Skeletal muscle satellite cell (primary cell): Measurements from ENCODE around the gene MPEG1.

Experiments used
- H3K27me3 ChIP-seq: 2 replicates; pipeline ENCODE4 v1.7.0; 2013; ENCODE audit warnings: low read length; ENCODE audit not compliant: control insufficient read depth, insufficient read depth
- H3K36me3 ChIP-seq: 2 replicates; pipeline ENCODE4 v1.7.0; 2013; ENCODE audit warnings: mild to moderate bottlenecking, control low read depth, low read length; ENCODE audit not compliant: insufficient read depth
- H3K4me1 ChIP-seq: 2 replicates; pipeline ENCODE4 v1.7.0; 2013; ENCODE audit warnings: low read length; ENCODE audit not compliant: control insufficient read depth, insufficient read depth
- H3K4me2 ChIP-seq: 2 replicates; pipeline ENCODE4 v1.7.0; 2013; ENCODE audit warnings: mild to moderate bottlenecking, low read length
- H3K4me3 ChIP-seq: 2 replicates; pipeline ENCODE4 v1.7.0; 2013; ENCODE audit warnings: low read length
- H3K9ac ChIP-seq: 2 replicates; pipeline ENCODE4 v1.7.0; 2013; ENCODE audit warnings: mild to moderate bottlenecking, low read depth, low read length, moderate library complexity
- H3K9me3 ChIP-seq: replicated peaks from 2 replicates; pipeline ENCODE4 v1.7.0; 2013; ENCODE audit warnings: mild to moderate bottlenecking, control low read depth, low read length

MPEG1 gene

DNA sequence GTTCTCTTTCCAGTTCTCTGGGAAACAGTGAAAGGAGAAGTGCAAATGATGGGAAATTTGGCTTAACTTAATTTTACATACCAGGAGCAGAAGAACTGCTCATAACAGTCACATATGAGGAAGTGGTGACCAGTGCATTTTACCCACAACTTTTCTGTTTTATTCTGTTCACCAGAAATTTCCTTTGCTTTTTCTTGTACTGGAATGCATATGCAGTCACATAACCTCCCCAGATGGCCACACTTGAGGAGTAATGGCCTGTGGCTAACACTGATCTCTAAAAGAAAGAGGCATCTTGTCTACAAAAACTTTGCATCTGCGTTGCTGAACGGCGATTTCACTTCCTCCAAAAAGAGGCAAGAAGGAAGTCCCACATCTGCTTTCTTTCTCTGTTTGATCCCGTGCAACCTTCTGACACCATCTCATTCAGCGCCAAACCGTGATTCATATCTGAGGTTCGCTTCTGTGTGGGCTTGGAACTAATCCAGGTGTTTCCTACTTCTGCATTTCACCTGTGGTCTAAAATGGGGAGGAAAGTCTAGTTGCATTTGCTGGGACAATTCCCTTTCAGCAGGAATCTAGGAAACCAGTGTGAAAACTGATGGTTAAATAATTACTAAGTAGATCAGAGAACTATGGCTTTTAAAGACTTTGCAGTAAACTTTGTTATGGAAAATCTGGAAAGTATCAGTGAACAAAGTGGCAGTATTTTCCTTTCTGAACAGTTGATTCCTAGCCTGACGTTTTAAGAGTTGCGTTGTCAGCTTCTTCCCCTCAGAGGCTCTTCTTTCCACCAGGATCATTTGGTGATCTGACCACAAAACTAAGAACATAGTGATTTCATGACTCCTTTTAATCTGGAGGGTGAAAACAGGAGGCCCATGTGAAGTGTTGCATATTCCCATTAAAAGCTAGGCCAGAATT, 4.2 kb upstream of the MPEG1 start:
- Histone ChIP-seq H3K27me3 (peaks cover 35% of the 10 kb centered on the region), H3K4me1 (peaks cover 30% of the 10 kb centered on the region), H3K4me2 (no peak overlapping the region), H3K9ac (no peak overlapping the region), H3K36me3 (no peaks in the 10 kb centered on the region), H3K4me3 (no peak overlapping the region), H3K9me3 (no peaks in the 10 kb centered on the region)

DNA sequence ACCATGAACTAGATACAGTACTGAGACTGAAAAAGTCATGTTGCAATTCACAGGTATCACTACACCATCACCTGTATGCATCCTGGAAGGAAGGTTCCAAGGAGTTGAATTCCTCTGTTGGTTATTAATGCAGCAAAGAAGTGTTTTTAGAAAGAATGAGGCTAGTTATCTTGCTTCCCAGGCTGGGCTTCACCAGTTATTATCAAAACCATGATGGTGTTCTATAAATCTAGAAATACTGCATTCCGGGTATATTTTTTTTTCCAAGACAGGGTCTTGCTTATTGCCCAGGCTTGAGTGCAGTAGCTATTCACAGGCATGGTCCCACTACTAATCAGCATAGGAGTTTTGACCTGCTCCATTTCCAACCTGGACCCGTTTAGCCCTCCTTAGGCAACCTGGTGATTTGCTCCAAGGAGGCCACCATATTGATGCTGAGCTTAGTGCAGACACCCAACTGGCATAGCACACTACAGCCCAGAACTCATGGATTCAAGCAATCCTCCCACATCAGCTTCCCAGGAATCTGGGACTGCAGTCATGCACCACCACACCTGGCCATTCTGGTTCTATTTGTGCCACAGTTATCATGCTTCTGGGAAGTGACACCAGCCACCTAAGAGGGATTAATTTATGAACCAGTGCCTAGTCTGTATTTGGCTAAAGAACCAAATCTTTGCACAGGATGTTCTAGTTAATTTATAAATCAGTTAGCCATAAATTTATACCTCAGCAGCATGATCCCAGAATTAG, 1.6 kb upstream of the MPEG1 start:
- Histone ChIP-seq H3K4me2 (no peak overlapping the region), H3K9me3 (no peaks in the 10 kb centered on the region), H3K36me3 (no peaks in the 10 kb centered on the region), H3K4me3 (no peak overlapping the region), H3K4me1 (peaks cover 12% of the 10 kb centered on the region), H3K27me3 (peaks cover 48% of the 10 kb centered on the region), H3K9ac (no peak overlapping the region)

DNA sequence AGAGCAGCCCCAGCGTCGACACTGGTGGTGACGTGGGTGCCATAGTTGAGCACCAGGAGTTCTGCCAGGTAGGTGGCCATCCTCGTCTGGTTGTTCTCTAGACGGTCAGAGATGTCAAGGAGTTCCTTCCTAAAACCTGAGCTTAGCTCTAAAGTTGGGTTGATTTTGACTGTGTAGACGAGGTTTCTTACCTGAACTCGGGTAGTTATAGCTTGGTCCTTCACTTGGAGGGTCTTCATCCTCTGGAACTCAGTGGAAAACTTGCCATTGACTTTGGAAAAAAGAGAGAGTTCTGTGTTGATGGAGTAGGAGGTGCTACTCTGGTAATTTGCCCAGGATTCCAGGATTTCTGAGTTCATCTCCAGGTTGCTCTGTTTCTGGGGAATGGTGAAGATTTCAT, 505 bp downstream of the MPEG1 start:
- no peak overlapping the region for H3K9ac ChIP-seq

DNA sequence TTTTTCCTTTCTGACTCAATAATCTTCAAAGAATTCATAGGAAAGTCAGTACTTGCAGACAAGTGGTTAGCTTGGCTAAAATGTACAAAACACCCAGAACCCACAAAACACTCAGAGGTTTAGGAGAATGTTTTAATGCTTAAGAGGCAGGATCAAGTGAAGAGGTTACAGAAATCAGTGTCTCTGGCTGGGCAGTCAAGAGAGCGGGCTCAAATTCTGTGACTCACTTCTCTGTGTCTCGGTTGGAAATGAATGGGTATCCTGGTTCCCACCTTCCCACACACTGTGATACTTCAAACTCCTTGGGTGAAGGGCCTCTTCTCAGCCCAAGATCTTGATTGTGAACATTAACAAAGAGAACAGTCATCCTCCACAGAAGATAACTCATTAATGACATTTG, 3.8 kb downstream of the MPEG1 start:
- Histone ChIP-seq H3K36me3 (no peaks in the 10 kb centered on the region), H3K9ac (no peak overlapping the region), H3K4me1 (peaks cover 48% of the 10 kb centered on the region)

More for the DNA sequence above, 505 bp downstream of the MPEG1 start:
- H3K9me3 ChIP-seq: no peaks in the 10 kb centered on the region
- H3K4me1 ChIP-seq: peaks cover 33% of the 10 kb centered on the region
- no peaks in the 10 kb centered on the region for H3K36me3 ChIP-seq
- no peak overlapping the region for H3K4me2 ChIP-seq
- H3K4me3 ChIP-seq: no peak overlapping the region
- peaks cover 48% of the 10 kb centered on the region for H3K27me3 ChIP-seq

DNA sequence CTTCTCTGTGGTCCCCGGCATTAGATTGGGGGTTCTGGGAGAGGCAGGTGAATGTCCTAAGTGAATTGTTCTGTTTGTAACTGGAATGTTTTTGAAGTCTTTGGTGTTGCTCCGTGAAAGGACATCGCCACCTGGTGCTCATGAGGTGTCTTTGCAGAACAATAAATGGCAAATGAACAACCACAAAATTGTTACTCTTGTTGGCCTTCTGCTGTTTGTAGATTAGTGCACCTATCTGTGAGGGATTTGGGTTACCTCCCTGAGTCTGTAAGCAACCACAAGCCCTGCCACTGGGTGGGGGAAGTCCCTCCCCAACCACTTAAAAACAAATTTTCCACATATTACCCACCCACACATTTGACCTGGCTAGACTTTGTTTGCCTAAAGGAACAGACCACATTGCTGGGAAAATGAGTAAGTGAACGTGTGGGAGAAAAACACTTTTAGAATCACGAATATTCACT, 4.7 kb downstream of the MPEG1 start:
- Histone ChIP-seq H3K36me3 (no peaks in the 10 kb centered on the region), H3K9ac (no peak overlapping the region), H3K4me3 (no peak overlapping the region), H3K27me3 (peaks cover 25% of the 10 kb centered on the region), H3K4me2 (peak overlapping the region; percentile 62), H3K9me3 (no peaks in the 10 kb centered on the region), H3K4me1 (peaks cover 48% of the 10 kb centered on the region)

More for the DNA sequence above, 3.8 kb downstream of the MPEG1 start:
- H3K27me3 ChIP-seq: peaks cover 31% of the 10 kb centered on the region
- no peaks in the 10 kb centered on the region for H3K9me3 ChIP-seq
- H3K4me2 ChIP-seq: peak overlapping the region; percentile 62
- no peak overlapping the region for H3K4me3 ChIP-seq

DNA sequence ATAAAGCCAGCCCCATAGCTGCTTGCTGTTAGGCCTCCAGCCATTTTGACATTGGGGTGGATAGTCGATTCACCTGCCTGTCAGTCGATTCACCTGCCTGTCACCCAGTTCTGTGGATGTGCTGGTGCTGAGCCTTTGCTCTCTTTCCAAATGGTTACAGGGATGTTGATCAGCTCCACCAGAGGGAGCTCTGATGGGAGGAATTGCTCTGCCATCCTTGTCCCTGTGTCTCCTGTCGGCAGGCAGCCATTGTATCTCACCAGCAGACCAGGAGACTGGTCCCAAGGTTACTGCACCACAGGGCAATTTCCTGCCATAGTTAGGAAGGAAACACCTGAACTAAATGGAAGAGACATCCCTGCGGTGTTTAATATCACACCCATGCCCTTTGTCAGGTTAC, 6.1 kb downstream of the MPEG1 start:
- Histone ChIP-seq H3K4me3 (no peak overlapping the region), H3K4me2 (no peak overlapping the region), H3K9me3 (no peaks in the 10 kb centered on the region), H3K27me3 (peaks cover 13% of the 10 kb centered on the region), H3K9ac (no peak overlapping the region), H3K4me1 (peaks cover 48% of the 10 kb centered on the region), H3K36me3 (no peaks in the 10 kb centered on the region)

DNA sequence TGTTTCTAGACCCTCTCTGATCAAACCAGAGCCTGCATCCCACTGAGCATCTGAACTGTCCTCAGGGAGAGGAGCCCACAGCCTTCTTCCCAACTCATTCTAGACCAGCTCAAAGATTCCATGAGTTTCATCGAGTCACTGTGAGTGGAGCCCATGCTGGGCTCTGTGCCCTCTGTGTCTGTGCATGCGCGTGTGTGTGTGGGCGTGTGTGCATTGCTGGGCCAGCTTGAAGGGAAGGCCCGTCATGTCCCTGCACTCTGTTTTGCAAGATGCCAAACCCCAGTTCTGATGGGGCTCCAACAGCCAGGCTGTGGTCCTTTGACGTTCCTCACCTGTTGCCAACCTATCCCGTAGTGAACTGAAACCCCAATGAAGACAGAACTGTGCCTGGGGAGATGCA, 7.1 kb downstream of the MPEG1 start:
- Histone ChIP-seq H3K9ac (no peak overlapping the region), H3K4me2 (no peak overlapping the region), H3K4me3 (no peak overlapping the region), H3K4me1 (peaks cover 48% of the 10 kb centered on the region), H3K36me3 (no peaks in the 10 kb centered on the region), H3K9me3 (no peaks in the 10 kb centered on the region), H3K27me3 (peaks cover 7% of the 10 kb centered on the region)

DNA sequence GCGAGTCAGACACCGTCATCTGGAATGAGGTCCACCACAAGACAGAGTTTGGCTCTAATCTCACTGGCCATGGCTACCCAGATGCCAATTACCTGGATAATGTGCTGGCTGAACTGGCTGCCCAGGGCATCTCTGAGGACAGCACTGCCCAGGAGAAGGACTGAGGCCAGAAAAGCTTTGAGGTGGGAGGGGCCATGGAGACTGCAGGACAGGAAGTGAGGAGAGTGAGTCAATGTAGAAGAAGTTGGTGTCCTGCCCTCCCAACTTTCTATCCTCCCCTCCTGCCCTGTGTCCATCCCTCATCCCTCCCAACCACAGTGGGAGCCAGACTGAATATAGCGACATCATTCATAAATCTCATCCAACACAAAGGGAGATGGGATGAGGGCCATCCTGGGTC, 8.0 kb downstream of the MPEG1 start:
- no peaks in the 10 kb centered on the region for H3K27me3 ChIP-seq
- H3K4me2 ChIP-seq: no peak overlapping the region
- H3K4me1 ChIP-seq: peaks cover 48% of the 10 kb centered on the region
- H3K9me3 ChIP-seq: no peaks in the 10 kb centered on the region
- no peak overlapping the region for H3K4me3 ChIP-seq
- no peak overlapping the region for H3K9ac ChIP-seq
- no peaks in the 10 kb centered on the region for H3K36me3 ChIP-seq

DNA sequence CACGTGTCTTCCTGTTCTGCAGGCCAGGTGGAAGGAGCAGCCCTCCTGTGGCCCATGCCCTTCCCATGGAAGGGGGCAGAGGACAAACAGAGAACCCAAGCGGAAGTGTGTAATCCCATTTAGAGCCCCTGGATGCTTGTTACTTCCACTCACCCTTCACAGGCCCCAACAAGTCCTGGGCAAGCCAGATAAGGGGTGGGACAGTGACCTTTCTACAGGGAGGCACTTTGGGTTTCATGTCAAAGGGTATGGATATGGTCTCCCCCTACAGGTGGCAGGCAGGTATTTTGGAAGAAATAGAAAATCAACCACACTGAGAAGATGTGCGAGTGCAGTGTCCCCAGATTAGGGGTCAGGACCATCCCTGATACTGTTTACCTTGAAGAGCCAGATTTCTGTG, 11.4 kb downstream of the MPEG1 start:
- Histone ChIP-seq H3K4me1 (peaks cover 28% of the 10 kb centered on the region), H3K4me3 (no peak overlapping the region), H3K27me3 (no peaks in the 10 kb centered on the region), H3K9me3 (no peaks in the 10 kb centered on the region), H3K4me2 (no peak overlapping the region), H3K9ac (no peak overlapping the region), H3K36me3 (no peaks in the 10 kb centered on the region)

DNA sequence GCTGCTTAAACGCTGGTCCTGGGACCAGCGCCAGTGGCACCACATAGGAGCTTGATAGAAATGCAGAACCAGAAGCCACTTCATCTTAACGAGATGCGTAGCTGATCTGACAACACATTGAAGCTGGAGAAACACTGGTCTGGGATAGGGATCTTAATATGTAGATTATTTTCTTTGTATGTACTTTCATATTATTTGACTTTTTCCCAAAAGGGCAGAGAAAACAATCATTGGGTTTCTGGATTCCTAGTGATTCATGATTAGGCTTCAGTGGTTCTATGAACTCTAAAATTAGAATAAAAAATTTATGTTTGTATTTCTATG, 12.3 kb downstream of the MPEG1 start:
- Histone ChIP-seq H3K9me3 (no peaks in the 10 kb centered on the region), H3K4me3 (no peak overlapping the region), H3K9ac (no peak overlapping the region), H3K27me3 (no peaks in the 10 kb centered on the region), H3K4me1 (peaks cover 24% of the 10 kb centered on the region), H3K4me2 (no peak overlapping the region), H3K36me3 (no peaks in the 10 kb centered on the region)

DNA sequence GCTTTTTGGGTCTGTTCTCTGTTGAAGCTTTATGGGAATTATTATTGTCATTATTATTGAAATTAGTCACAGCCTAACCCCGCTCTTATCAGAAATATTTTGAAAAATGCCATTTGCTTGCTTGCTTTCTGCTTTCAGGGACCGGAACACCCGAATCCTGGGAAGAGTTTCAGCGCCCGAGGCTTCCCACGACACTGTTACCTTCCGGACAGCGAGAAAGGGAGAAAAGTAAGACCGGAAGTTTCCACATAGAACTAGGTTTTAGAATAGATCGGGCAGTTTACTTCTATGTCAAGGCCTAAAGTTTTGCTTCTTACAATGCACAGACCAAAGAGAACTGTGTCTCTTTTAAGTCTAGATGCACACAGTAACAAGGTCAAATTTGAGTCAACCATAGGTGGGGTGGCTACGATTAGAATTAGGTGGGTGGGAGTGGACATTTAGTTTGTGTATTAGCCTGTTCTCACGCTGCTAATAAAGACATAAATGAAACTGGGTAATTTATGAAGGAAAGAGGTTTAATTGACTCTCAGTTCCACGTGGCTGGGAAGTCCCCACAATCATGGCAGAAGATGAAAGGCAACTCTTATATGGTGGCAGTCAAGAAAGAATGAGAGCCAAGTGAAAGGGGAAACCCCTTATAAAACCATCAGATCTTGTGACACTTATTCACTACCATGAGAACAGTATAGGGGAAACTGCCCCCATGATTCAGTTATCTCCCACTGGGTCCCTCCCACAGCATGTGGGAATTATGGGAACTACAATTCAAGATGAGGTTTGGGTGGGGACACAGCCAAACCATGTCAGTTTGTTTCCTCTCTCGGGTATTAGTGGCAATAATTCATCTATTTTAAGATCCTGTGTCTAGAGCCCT, 12.9 kb downstream of the MPEG1 start:
- H3K9ac ChIP-seq: no peak overlapping the region
- no peaks in the 10 kb centered on the region for H3K36me3 ChIP-seq
- H3K9me3 ChIP-seq: no peaks in the 10 kb centered on the region
- no peaks in the 10 kb centered on the region for H3K27me3 ChIP-seq
- H3K4me2 ChIP-seq: no peak overlapping the region
- H3K4me3 ChIP-seq: no peak overlapping the region
- peaks cover 18% of the 10 kb centered on the region for H3K4me1 ChIP-seq
